OCI-LY1 (cell line): Measurements from ENCODE around the gene GPR108.

Experiments
- CTCF ChIP-seq: fragments of 200-600 bp; sonication (generic), shearing (Covaris generic); IDR thresholded peaks from 2 replicates; pipeline ENCODE4 v1.5.1; 2017; ENCODE audit warnings: mild to moderate bottlenecking, antibody characterized with exemption, low read length, moderate library complexity, mixed read lengths
- EZH2 ChIP-seq: fragments of 200-600 bp; sonication (generic), shearing (Covaris generic); IDR thresholded peaks from 2 replicates; pipeline ENCODE4 v1.8.0; 2017; ENCODE audit warnings: borderline replicate concordance, mixed run types, mild to moderate bottlenecking, antibody characterized with exemption, low read length, moderate library complexity, mixed read lengths

GRCh38 chr19:6776999-6777398 lies 39.6 kb upstream of the GPR108 start:
- TF ChIP-seq CTCF, result no peak
- no peak for TF ChIP-seq EZH2
